HG03457 (cell line): Measurements from ENCODE around the gene FERMT1.
"Not testable (repeated sequence)": the region's sequence is repeated elsewhere in the genome, so short reads cannot be mapped to it uniquely, and the experiment has no call there.

ENCODE experiments used
- ATAC-seq: cut with Tn5 transposase; IDR thresholded peaks from one replicate; pipeline ENCODE4 v1.9.1; 2021; ENCODE audit warnings: moderate number of reproducible peaks; ENCODE audit not compliant: unreplicated experiment

FERMT1 gene

GRCh38 chr20:6115221-6115895 is 7.5 kb downstream of the FERMT1 start:
- no peak for ATAC-seq

- no peak for ATAC-seq
Observed at GRCh38 chr20:6114696-6115095, 8.1 kb downstream of the FERMT1 start.

GRCh38 chr20:6113951-6114350 is 8.9 kb downstream of the FERMT1 start:
- ATAC-seq = no peak

- not testable (repeated sequence) for ATAC-seq
Observed at GRCh38 chr20:6112965-6113364, 9.9 kb downstream of the FERMT1 start.

- ATAC-seq = no peak
Observed at GRCh38 chr20:6108330-6108729, 14.5 kb downstream of the FERMT1 start.

GRCh38 chr20:6104493-6105188 is 18.2 kb downstream of the FERMT1 start:
- no peak for ATAC-seq

- ATAC-seq = no peak
Observed at GRCh38 chr20:6103301-6103700, 19.5 kb downstream of the FERMT1 start.

GRCh38 chr20:6101346-6101745 is 21.5 kb downstream of the FERMT1 start:
- no peak for ATAC-seq

GRCh38 chr20:6100246-6100645 is 22.6 kb downstream of the FERMT1 start:
- ATAC-seq = no peak

- no peak for ATAC-seq
Observed at GRCh38 chr20:6099819-6100218, 23.0 kb downstream of the FERMT1 start.

- no peak for ATAC-seq
Observed at GRCh38 chr20:6095409-6095808, 27.4 kb downstream of the FERMT1 start.

GRCh38 chr20:6094565-6094964 is 28.3 kb downstream of the FERMT1 start:
- ATAC-seq = no peak

GRCh38 chr20:6094063-6094462 is 28.8 kb downstream of the FERMT1 start:
- ATAC-seq = no peak

GRCh38 chr20:6091661-6092060 is 31.2 kb downstream of the FERMT1 start:
- no peak for ATAC-seq

GRCh38 chr20:6086868-6087267 is 36.0 kb downstream of the FERMT1 start:
- ATAC-seq = no peak

GRCh38 chr20:6083926-6084325 is 38.9 kb downstream of the FERMT1 start:
- ATAC-seq = no peak

- no peak for ATAC-seq
Observed at GRCh38 chr20:6081236-6081635, 41.6 kb downstream of the FERMT1 start.

- ATAC-seq = no peak
Observed at GRCh38 chr20:6079016-6079415, 43.8 kb downstream of the FERMT1 start.

GRCh38 chr20:6075428-6076219 is 47.2 kb downstream of the FERMT1 start:
- no peak for ATAC-seq

- ATAC-seq = no peak
Observed at GRCh38 chr20:6074784-6075183, 48.0 kb downstream of the FERMT1 start.

- ATAC-seq = no peak
Observed at GRCh38 chr20:6074145-6074561, 48.7 kb downstream of the FERMT1 start.
